HG03095 (cell line): ENCODE results near the gene WSB1.
"Not testable (repeated sequence)": the region's sequence is repeated elsewhere in the genome, so short reads cannot be mapped to it uniquely, and the experiment has no call there.

Source experiments
- ATAC-seq: cut with Tn5 transposase; IDR thresholded peaks from one replicate; pipeline ENCODE4 v1.9.1; 2021; ENCODE audit warnings: moderate library complexity; ENCODE audit not compliant: unreplicated experiment

WSB1 gene

GRCh38 chr17:27279132-27279531 lies 14.8 kb upstream of the WSB1 start:
- not testable (repeated sequence) for ATAC-seq

GRCh38 chr17:27280527-27280926 lies 13.4 kb upstream of the WSB1 start:
- ATAC-seq = no peak

- no peak for ATAC-seq
Observed at GRCh38 chr17:27281438-27281837, 12.5 kb upstream of the WSB1 start.

- ATAC-seq = peak; percentile 77
Observed at GRCh38 chr17:27282054-27282551, 11.8 kb upstream of the WSB1 start.

- ATAC-seq = no peak
Observed at GRCh38 chr17:27283060-27283459, 10.9 kb upstream of the WSB1 start.

GRCh38 chr17:27283751-27284150 lies 10.2 kb upstream of the WSB1 start:
- no peak for ATAC-seq

- ATAC-seq = no peak
Observed at GRCh38 chr17:27284811-27285415, 9.0 kb upstream of the WSB1 start.

- ATAC-seq = no peak
Observed at GRCh38 chr17:27285516-27285915, 8.4 kb upstream of the WSB1 start.

- no peak for ATAC-seq
Observed at GRCh38 chr17:27288183-27288582, 5.7 kb upstream of the WSB1 start.

- no peak for ATAC-seq
Observed at GRCh38 chr17:27289856-27290255, 4.1 kb upstream of the WSB1 start.

GRCh38 chr17:27290916-27291598 lies 2.9 kb upstream of the WSB1 start:
- ATAC-seq = no peak

GRCh38 chr17:27293359-27293897 lies 486 bp upstream of the WSB1 start:
- ATAC-seq = no peak

- ATAC-seq = peak; percentile 59
Observed at GRCh38 chr17:27294689-27295630, 1.0 kb downstream of the WSB1 start.

GRCh38 chr17:27295945-27296344 lies 2.0 kb downstream of the WSB1 start:
- no peak for ATAC-seq

GRCh38 chr17:27296428-27296979 lies 2.6 kb downstream of the WSB1 start:
- no peak for ATAC-seq

- ATAC-seq = no peak
Observed at GRCh38 chr17:27299384-27300049, 5.6 kb downstream of the WSB1 start.

GRCh38 chr17:27303734-27304133 lies 9.8 kb downstream of the WSB1 start:
- ATAC-seq = no peak

- ATAC-seq = no peak
Observed at GRCh38 chr17:27306276-27306835, 12.4 kb downstream of the WSB1 start.

- ATAC-seq = no peak
Observed at GRCh38 chr17:27310565-27311110, 16.7 kb downstream of the WSB1 start.

- ATAC-seq = no peak
Observed at GRCh38 chr17:27313301-27313700, 19.4 kb downstream of the WSB1 start.
